DOHH2 (cell line): ENCODE data around the gene OR8D2.
A peak's percentile ranks its signal among the peaks of the same experiment; 100 is the strongest.

Experiments used
- H3F3A ChIP-seq: fragments of 200-600 bp; sonication (generic), shearing (Covaris generic); 2 replicates; pipeline ENCODE4 v1.6.0; 2016; ENCODE audit warnings: antibody characterized with exemption, mild to moderate bottlenecking; ENCODE audit not compliant: control insufficient read depth, insufficient read depth
- H3K27ac ChIP-seq: fragments of 200-600 bp; sonication (generic); 2 replicates; pipeline ENCODE4 v1.5.1; 2014; ENCODE audit warnings: low read depth, mild to moderate bottlenecking, low read length, moderate library complexity
- H3K27me3 ChIP-seq: fragments of 200-600 bp; sonication (generic); 2 replicates; pipeline ENCODE4 v1.6.1; 2014; ENCODE audit warnings: mild to moderate bottlenecking, low read length, mixed read lengths; ENCODE audit not compliant: control insufficient read depth
- H3K36me3 ChIP-seq: fragments of 200-600 bp; sonication (generic); 2 replicates; pipeline ENCODE4 v1.6.1; 2014; ENCODE audit warnings: mild to moderate bottlenecking, low read length, moderate library complexity, mixed read lengths; ENCODE audit not compliant: control insufficient read depth
- H3K4me1 ChIP-seq: fragments of 200-600 bp; sonication (generic); 2 replicates; pipeline ENCODE4 v1.6.1; 2014; ENCODE audit warnings: mild to moderate bottlenecking, low read length, mixed read lengths; ENCODE audit not compliant: control insufficient read depth
- H3K4me2 ChIP-seq: fragments of 200-600 bp; sonication (generic); 2 replicates; pipeline ENCODE4 v1.6.0; 2014; ENCODE audit warnings: mild to moderate bottlenecking, low read length, moderate library complexity
- H3K4me3 ChIP-seq: fragments of 200-600 bp; sonication (generic); 2 replicates; pipeline ENCODE4 v1.5.1; 2014; ENCODE audit warnings: mild to moderate bottlenecking, low read length, mixed read lengths
- H3K79me2 ChIP-seq: fragments of 200-600 bp; sonication (generic); 2 replicates; pipeline ENCODE4 v1.6.1; 2014; ENCODE audit warnings: mild to moderate bottlenecking, low read length, mixed read lengths; ENCODE audit not compliant: control insufficient read depth
- H3K9me2 ChIP-seq: fragments of 200-600 bp; sonication (generic); replicated peaks from 2 replicates; pipeline ENCODE4 v1.6.1; 2014; ENCODE audit warnings: mild to moderate bottlenecking, low read length, mixed read lengths; ENCODE audit not compliant: control insufficient read depth
- H3K9me3 ChIP-seq: fragments of 200-600 bp; sonication (generic); 2 replicates; pipeline ENCODE4 v1.6.1; 2014; ENCODE audit warnings: antibody characterized with exemption, low read length, mixed read lengths; ENCODE audit not compliant: control insufficient read depth, insufficient read depth
- H4K20me1 ChIP-seq: fragments of 200-600 bp; sonication (generic); 2 replicates; pipeline ENCODE4 v1.6.0; 2014; ENCODE audit warnings: low read depth, mild to moderate bottlenecking, antibody characterized with exemption, low read length, moderate library complexity; ENCODE audit not compliant: control insufficient read depth, insufficient read depth
- CTCF ChIP-seq: fragments of 200-600 bp; sonication (generic); IDR thresholded peaks from one replicate; pipeline ENCODE4 v1.5.1; 2014; ENCODE audit warnings: antibody characterized with exemption, mild to moderate bottlenecking, low read depth, low read length; ENCODE audit not compliant: poor library complexity, severe bottlenecking
- EZH2phosphoT487 ChIP-seq: fragments of 200-600 bp; sonication (generic); IDR thresholded peaks from 2 replicates; pipeline ENCODE4 v1.6.1; 2017; ENCODE audit warnings: borderline replicate concordance, mild to moderate bottlenecking, antibody characterized with exemption, low read length, moderate library complexity, mixed read lengths

Gene OR8D2

GRCh38 chr11:124285610-124286344, 34.2 kb downstream of the OR8D2 start:
- Histone ChIP-seq H3F3A (no peaks in the 10 kb centered on the region), H4K20me1 (no peaks in the 10 kb centered on the region), H3K36me3 (no peaks in the 10 kb centered on the region), H3K9me3 (no peaks in the 10 kb centered on the region), H3K27ac (no peak overlapping the region), H3K4me1 (peaks cover 9% of the 10 kb centered on the region), H3K9me2 (no peaks in the 10 kb centered on the region), H3K4me3 (no peak overlapping the region), H3K27me3 (0 out of 2 replicates have a peak, but pooled peaks cover 2% of the 10 kb centered on the region), H3K79me2 (no peaks in the 10 kb centered on the region), H3K4me2 (no peak overlapping the region)
- TF ChIP-seq EZH2phosphoT487 (no peak), CTCF (no peak)

GRCh38 chr11:124278261-124278660, 41.7 kb downstream of the OR8D2 start:
- H3K27ac ChIP-seq = no peak overlapping the region
- TF ChIP-seq EZH2phosphoT487 (no peak), CTCF (no peak)
- H3K4me3 ChIP-seq = no peak overlapping the region
- H3K79me2 ChIP-seq = no peaks in the 10 kb centered on the region
- H3K9me2 ChIP-seq = no peaks in the 10 kb centered on the region
- no peak overlapping the region for H3K4me2 ChIP-seq
- H3K4me1 ChIP-seq = no peaks in the 10 kb centered on the region
- no peaks in the 10 kb centered on the region for H3K9me3 ChIP-seq
- no peaks in the 10 kb centered on the region for H3K27me3 ChIP-seq
- H3F3A ChIP-seq = no peaks in the 10 kb centered on the region
- no peaks in the 10 kb centered on the region for H3K36me3 ChIP-seq
- no peaks in the 10 kb centered on the region for H4K20me1 ChIP-seq

GRCh38 chr11:124277804-124278203, 42.2 kb downstream of the OR8D2 start:
- no peak overlapping the region for H3K4me2 ChIP-seq
- H3K79me2 ChIP-seq = no peaks in the 10 kb centered on the region
- no peaks in the 10 kb centered on the region for H3K36me3 ChIP-seq
- H3K4me1 ChIP-seq = no peaks in the 10 kb centered on the region
- no peaks in the 10 kb centered on the region for H3K9me3 ChIP-seq
- H3K4me3 ChIP-seq = no peak overlapping the region
- no peaks in the 10 kb centered on the region for H3F3A ChIP-seq
- TF ChIP-seq EZH2phosphoT487 (no peak), CTCF (peak; percentile 11)
- no peaks in the 10 kb centered on the region for H4K20me1 ChIP-seq
- H3K27ac ChIP-seq = no peak overlapping the region
- H3K27me3 ChIP-seq = no peaks in the 10 kb centered on the region
- no peaks in the 10 kb centered on the region for H3K9me2 ChIP-seq
